Epidermal melanocyte (primary cell): ENCODE data around the gene KIF18B.

Experiments
- DNase-seq: peaks from one replicate; pipeline ENCODE4 v3.0.0; 2011; ENCODE audit warnings: low spot score; ENCODE audit not compliant: insufficient read length

KIF18B gene

DNA sequence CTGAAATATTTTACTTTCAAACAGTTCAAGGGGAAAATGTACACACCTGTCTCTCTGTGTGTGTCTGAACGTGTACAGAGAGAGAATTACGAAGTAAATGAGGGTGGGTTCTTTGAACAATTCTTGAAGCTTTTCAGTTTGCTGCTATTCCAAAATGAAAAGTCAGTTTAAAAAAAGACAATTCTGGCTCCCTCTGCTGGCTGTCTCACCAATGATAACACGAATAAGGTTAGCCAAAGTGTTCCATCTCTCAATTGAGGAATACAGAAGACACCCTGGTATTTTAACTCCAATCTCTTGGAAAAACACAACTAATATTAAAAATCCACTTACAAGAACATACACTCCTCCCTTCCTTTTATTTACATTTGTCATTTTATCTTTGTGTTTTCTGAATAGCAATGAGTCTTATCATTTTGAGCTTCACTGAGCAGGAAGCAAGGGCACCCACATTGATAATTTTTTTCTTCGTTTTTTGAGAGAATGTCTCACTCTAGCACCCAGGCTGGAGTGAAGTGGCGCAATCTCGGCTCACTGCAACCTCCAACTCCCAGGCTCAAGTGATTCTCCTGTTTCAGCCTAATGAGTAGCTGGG, 68.8 kb downstream of the KIF18B start:
- DNase-seq, result peak; percentile 55

DNA sequence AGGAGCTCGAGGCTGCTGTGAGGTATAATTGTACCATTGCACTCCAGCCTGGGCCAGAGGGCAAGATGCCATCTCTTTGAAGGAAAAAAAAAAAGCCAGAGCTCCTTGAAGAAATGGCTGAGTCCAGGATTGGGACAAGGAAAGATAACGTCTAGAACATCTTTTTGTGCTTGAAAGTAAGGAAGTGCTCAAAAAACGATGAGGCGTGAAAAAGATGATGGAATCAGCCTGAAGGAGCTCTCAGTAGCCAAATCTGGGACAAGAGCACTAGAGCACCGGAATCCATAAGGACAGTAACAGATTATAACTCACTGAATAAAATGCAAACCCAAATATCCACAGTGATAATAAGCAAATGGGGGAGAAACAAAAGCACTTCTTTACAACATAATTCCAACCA, 70.5 kb downstream of the KIF18B start:
- DNase-seq, result no peak

DNA sequence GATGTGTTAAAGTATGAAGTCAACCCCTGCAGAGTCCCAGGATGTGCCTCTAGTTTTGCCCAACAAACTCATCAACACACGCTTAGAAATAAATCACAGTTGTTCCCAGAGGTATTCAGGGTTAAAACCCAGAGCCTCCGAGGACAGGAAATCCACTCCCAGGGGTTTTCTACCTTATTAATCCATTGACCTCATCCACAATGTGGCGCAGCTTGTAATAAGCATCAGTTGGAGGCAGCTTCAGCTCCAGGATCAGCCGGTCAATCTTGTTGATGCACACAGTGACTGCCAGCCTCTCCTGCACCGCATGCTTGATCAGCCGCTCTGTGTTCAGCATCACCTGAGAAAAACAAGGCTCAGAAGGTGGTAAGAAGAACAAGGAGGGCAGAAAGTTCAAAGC, 71.8 kb downstream of the KIF18B start:
- DNase-seq, result no peak
